Activated CD4-positive, CD25-positive, alpha-beta regulatory T cell treated with anti-CD3 and anti-CD28 coated beads, Interleukin-2, amount 50 U/mL, for 16 hours (primary cell): ENCODE results near the gene COL4A2.

Source experiments
- DNase-seq: peaks from one replicate; pipeline ENCODE4 v3.0.0-alpha.2; 2020; ENCODE audit warnings: low read depth, low spot score

The COL4A2 gene

GRCh38 chr13:110290153-110290552, 16.9 kb upstream of the COL4A2 start:
- DNase-seq: no peak

GRCh38 chr13:110290826-110291225, 16.3 kb upstream of the COL4A2 start:
- no peak for DNase-seq

GRCh38 chr13:110291286-110291685, 15.8 kb upstream of the COL4A2 start:
- DNase-seq: no peak

GRCh38 chr13:110293037-110293436, 14.0 kb upstream of the COL4A2 start:
- DNase-seq: no peak

- DNase-seq: no peak
Measured at GRCh38 chr13:110293649-110294048, 13.4 kb upstream of the COL4A2 start.

- no peak for DNase-seq
Measured at GRCh38 chr13:110294146-110294545, 12.9 kb upstream of the COL4A2 start.

GRCh38 chr13:110294622-110295021, 12.5 kb upstream of the COL4A2 start:
- DNase-seq: no peak

GRCh38 chr13:110297011-110297410, 10.1 kb upstream of the COL4A2 start:
- DNase-seq: no peak

- no peak for DNase-seq
Measured at GRCh38 chr13:110297766-110298504, 9.1 kb upstream of the COL4A2 start.

GRCh38 chr13:110298505-110299282, 8.4 kb upstream of the COL4A2 start:
- DNase-seq: no peak

GRCh38 chr13:110299283-110299840, 7.7 kb upstream of the COL4A2 start:
- no peak for DNase-seq

- no peak for DNase-seq
Measured at GRCh38 chr13:110300090-110300815, 6.8 kb upstream of the COL4A2 start.

GRCh38 chr13:110301083-110301482, 6.0 kb upstream of the COL4A2 start:
- no peak for DNase-seq

- DNase-seq: no peak
Measured at GRCh38 chr13:110301606-110302553, 5.2 kb upstream of the COL4A2 start.

- DNase-seq: no peak
Measured at GRCh38 chr13:110302997-110303396, 4.1 kb upstream of the COL4A2 start.

- DNase-seq: no peak
Measured at GRCh38 chr13:110303644-110304043, 3.4 kb upstream of the COL4A2 start.

- no peak for DNase-seq
Measured at GRCh38 chr13:110304256-110304655, 2.8 kb upstream of the COL4A2 start.

GRCh38 chr13:110305001-110305400, 2.1 kb upstream of the COL4A2 start:
- no peak for DNase-seq

GRCh38 chr13:110305544-110305943, 1.5 kb upstream of the COL4A2 start:
- DNase-seq: no peak

GRCh38 chr13:110305949-110306339, 1.1 kb upstream of the COL4A2 start:
- no peak for DNase-seq
